Measurements from ENCODE around the gene ACP4.
"Not testable (repeated sequence)": the region's sequence is repeated elsewhere in the genome, so short reads cannot be mapped to it uniquely, and the experiment has no call there.

Gene ACP4

GRCh38 chr19:50776131-50776530 is 14.1 kb upstream of the ACP4 start:
- no peak for DNase-seq (ENCODE audit: low read depth)

DNA sequence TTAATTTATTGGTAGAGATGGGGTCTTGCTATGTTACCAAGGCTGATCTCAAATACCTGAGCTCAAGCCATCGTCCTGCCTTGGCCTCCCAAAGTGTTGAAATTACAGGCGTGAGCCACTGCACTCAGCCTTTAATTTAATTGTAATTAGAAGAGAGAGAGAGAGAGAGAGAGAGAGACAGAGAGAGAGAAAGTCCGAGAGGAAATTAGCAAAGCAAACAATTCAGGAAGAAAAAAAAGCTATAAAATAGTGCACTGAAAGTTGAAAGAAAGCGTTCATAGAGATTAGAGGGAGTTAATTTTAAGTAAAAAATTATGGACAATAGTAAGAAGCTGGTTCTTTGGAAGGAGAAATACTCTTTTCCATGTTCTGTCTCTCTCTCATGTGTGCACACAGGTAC is 13.0 kb upstream of the ACP4 start:
- no peak for DNase-seq (ENCODE audit: low read depth)

GRCh38 chr19:50777830-50778303 is 12.3 kb upstream of the ACP4 start:
- no peak for DNase-seq (ENCODE audit: low read depth)

DNA sequence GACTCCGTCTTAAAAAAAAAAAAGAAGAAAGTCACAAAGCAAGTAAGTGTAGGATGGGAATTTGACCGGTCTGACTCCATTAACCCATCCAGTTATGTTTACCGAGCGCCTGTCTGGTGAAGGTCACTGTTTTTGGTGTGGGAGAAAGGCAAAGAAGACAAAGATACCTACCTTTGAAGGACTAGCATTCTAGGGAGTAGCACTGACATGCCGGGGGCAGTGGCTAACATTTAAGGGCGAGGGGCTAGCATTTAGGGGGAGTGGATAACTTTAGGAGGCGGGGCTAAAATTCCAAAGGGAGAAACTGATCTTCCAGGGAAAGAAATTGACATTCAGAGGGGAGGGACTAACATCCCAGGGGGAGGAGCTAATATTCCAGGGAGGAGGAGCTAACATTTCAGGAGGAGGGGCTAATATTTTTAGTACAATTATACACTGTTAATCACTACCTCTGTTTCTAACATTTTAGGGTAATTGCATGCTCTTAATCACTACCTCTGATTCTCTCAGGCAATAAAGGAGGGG is 11.2 kb upstream of the ACP4 start:
- DNase-seq (ENCODE audit: low read depth): no peak

GRCh38 chr19:50779504-50780457 is 10.4 kb upstream of the ACP4 start:
- no peak for DNase-seq (ENCODE audit: low read depth)

DNA sequence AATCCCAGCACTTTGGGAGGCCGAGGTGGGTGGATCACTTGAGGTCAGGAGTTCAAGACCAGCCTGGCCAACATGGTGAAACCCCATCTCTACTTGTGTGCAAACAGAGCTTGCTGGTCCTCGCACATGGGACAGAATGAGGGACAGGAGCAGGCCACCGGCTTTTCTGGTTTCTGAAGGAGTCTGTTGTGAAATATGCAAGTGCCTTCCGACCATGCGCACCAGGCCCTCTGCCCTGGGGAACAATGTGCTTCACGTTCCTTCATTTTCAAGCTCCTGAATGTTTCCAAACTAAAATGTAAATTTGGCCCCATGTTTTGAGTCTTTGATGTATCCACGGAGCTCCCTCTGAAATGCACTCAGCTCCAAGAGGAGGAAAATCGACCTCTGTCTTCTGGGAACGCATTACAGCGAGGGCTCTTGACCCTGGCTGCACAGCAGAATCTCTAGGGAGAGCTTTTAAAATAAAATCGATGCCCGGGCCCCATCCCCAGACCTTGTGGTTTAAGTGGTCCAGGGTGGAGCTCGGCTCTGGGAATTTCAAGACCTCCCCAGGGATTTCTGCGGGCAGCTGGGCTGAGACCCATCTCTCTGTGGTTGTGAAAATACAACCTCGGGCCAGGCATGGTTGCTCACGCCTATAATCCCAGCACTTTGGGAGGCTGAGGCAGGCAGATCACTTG is 9.3 kb upstream of the ACP4 start:
- DNase-seq (ENCODE audit: low read depth): no peak

GRCh38 chr19:50783848-50784152 is 6.4 kb upstream of the ACP4 start:
- not testable (repeated sequence) for DNase-seq (ENCODE audit: low read depth)

- no peak for DNase-seq (ENCODE audit: low read depth)
Observed at GRCh38 chr19:50784710-50785109, 5.5 kb upstream of the ACP4 start.

GRCh38 chr19:50785329-50785728 is 4.9 kb upstream of the ACP4 start:
- no peak for DNase-seq (ENCODE audit: low read depth)

- DNase-seq (ENCODE audit: low read depth): no peak
Observed at GRCh38 chr19:50790922-50791467, 780 bp downstream of the ACP4 start.

DNA sequence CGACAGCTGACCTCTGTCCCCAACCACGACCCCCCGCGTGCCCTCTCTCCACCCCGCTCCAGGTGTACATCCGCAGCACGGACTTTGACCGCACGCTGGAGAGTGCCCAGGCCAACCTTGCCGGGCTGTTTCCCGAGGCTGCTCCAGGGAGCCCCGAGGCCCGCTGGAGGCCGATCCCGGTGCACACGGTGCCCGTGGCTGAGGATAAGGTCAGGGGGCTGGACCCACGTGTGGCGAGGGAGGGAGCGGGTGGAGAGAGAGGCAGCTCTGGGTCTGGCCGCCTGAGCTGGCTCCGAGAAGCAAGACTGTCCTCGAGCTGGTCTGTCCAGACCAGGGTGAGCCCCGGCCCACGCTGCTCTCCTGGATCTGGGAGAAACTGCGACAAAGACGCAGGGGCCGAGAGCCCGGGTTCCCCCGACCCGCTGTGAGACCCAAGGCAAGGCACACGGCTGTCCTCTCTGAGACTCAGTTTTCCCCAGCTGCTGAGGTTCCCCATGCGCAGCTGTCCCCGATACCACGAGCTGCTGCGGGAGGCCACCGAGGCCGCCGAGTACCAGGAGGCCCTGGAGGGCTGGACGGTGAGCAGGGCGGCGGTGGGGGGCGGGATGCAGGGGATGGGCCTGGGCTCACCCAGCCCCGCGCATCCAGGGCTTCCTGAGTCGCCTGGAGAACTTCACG is 1.5 kb downstream of the ACP4 start:
- DNase-seq (ENCODE audit: low read depth): no peak

DNA sequence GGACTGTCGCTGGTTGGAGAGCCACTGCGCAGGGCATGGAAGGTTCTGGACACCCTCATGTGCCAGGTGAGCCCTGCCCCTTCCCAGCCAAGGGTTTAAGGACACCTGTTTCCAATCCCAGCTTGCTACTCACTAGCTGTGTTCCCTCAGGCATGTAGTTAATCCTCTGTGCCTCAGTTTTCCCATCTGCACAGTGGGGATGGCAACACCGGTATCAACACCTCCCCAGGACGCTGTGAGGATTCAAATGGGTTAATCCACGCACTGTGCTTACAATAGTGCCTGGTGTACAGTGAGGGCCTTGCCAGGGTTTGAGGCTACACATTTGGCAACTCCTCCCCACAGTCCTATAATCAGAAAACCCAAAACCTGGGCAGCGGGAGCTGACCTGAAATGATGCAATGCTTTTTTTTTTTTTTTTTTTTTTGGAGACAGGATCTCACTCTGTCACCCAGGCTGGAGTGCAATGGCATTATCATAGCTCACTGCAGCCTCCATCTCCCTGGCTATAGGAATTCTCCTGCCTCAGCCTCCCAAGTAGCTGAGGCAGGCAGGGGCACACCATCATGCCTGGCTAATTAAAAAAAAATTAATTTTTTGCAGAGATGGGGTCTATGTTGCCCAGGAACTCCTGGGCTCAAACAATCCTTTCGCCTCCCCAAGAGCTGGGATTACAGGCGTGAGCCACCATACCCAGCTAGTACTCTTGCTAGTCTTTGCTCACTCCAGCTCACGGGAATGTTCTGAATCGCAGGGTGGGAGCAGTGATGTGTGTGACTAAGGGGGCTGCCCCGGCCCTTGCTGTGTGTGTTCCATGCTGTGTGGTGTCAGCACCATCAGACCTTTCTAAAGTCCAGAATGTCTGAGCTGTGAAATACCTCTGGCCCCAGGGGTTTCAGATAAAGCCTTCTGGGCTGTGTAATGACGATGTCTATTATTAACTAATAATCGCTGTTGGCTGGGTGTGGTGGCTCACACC is 2.3 kb downstream of the ACP4 start:
- DNase-seq (ENCODE audit: low read depth): no peak

DNA sequence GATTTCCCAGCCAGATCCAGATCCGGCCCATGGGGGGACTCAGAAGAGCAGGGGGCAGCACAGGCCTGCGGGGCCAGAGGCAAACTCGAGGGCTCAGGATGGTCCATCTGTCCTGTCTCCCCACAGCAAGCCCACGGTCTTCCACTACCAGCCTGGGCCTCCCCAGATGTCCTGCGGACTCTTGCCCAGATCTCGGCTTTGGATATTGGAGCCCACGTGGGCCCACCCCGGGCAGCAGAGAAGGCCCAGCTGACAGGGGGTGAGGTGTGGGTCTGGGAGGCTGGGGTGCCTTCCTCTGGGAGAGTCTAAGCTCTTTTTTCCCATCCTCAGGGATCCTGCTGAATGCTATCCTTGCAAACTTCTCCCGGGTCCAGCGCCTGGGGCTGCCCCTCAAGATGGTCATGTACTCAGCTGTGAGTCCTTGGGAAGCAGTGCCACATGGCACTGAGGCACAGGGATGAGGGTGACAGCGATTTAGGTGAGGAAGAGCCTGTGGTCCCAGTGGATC is 3.4 kb downstream of the ACP4 start:
- DNase-seq (ENCODE audit: low read depth): no peak

GRCh38 chr19:50794074-50794875 is 4.1 kb downstream of the ACP4 start:
- DNase-seq (ENCODE audit: low read depth): no peak

- DNase-seq (ENCODE audit: low read depth): no peak
Observed at GRCh38 chr19:50794876-50795663, 4.9 kb downstream of the ACP4 start.

- DNase-seq (ENCODE audit: low read depth): no peak
Observed at GRCh38 chr19:50795664-50796073, 5.5 kb downstream of the ACP4 start.

- no peak for DNase-seq (ENCODE audit: low read depth)
Observed at GRCh38 chr19:50796128-50796633, 6.0 kb downstream of the ACP4 start.

DNA sequence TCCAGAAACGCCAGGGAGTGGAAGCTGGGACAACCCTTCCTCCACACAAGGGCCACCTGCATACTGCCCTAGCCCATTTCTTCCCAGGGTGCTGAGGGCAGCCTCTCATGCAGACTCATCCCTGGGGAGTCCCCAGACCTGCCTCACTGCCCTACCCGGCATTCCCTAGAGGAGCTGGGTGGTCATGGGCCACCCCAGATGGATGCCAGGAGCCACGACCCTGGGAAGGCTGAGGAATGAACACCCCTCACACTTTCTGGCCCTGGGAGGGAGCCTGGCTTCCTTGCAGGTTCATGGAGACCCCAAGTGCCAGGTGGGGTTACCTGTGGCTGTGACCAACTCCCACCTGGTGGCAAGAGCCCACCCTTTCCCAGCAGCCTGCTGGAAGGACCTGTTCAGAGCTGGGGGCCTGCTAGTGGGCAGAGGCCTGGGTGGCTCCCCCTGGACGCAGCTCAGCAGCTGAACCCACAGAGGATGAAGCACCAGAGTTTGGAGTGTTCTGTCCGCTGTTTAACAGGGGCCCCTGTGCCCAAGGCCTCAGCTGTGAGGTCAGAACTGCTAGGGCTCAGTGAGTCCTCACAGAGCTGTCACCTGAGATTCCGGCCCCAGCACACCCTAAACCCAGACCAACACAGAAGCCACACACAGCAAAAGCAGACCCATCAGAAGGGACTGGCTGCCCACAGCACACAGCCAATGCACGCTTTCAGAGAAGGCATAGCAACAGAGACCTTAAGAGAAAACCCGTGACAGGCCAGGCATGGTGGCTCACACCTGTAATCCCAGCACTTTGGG is 6.6 kb downstream of the ACP4 start:
- DNase-seq (ENCODE audit: low read depth): no peak

Measured in stimulated activated CD8-positive, alpha-beta memory T cell treated with anti-CD3 and anti-CD28 coated beads, Interleukin-7, amount 100 ng/mL, for 24 hours (primary cell).